Psoas muscle (tissue), 8 donors: Measurements from ENCODE around the gene SGCD. TPM values are rescaled to one million over a fixed set of nuclear protein-coding genes. Genes with fewer than 3 reads are reported as not detected.

Experiments
- ATAC-seq, 4 donors: fragments of 200-7000 bp; cut with Tn5 transposase; one replicate each; pipeline ENCODE4 v1.9.1; 2020; ENCODE audit warnings: moderate library complexity in 3 of 4, mild to moderate bottlenecking in 2 of 4
- DNase-seq, 2 donors: peaks; one replicate each; pipeline ENCODE4 v3.0.0-alpha.2; 2020
- H3K27ac ChIP-seq: fragments of 200-600 bp; one replicate; pipeline ENCODE4 v1.8.0; 2022
- H3K27me3 ChIP-seq, 3 donors: fragments of 200-600 bp in 1 of 3; one replicate each; pipeline versions ENCODE4 v1.6.1 to v1.8.0; 2013 to 2022; ENCODE audit warnings: low read length in 2 of 3, mild to moderate bottlenecking in 2 of 3, moderate library complexity in 1 of 3; ENCODE audit not compliant: insufficient read depth in 3 of 3
- H3K36me3 ChIP-seq, 2 donors: fragments of 200-600 bp in 1 of 2; one replicate each; pipeline versions ENCODE4 v1.6.1 to v1.8.0; 2013 to 2022; ENCODE audit warnings: low read depth in 1 of 2, mild to moderate bottlenecking in 1 of 2, moderate library complexity in 1 of 2; ENCODE audit not compliant: insufficient read depth in 1 of 2
- H3K4me1 ChIP-seq: fragments of 200-600 bp; one replicate; pipeline ENCODE4 v1.8.0; 2022
- H3K4me3 ChIP-seq: fragments of 200-600 bp; one replicate; pipeline ENCODE4 v1.8.0; 2022; ENCODE audit warnings: mild to moderate bottlenecking
- H3K9me3 ChIP-seq: fragments of 200-600 bp; one replicate; pipeline ENCODE4 v1.8.0; 2022
- WGBS, 3 donors: extraction: QIAGEN DNeasy Blood & Tissue Kit; methylation state at CpG; one replicate each; pipeline versions ENCODE4 v1.1.6 to v1.1.7; 2013; 5-methylcytosine and 5-hydroxymethylcytosine counted together
- intact Hi-C, 2 donors: fragments of 100-400 bp; cut with DNase I; formaldehyde crosslinking; loops; one replicate each; pipeline versions ENCODE4 v1.11.0 to v1.14.2; 2022
- polyA plus RNA-seq, 3 donors: library from polyadenylated mRNA; stranded (reverse); fragments of 200-250 nt; gene quantifications; one replicate each; pipeline ENCODE4 v1.2.3, GENCODE V29; 2013
- total RNA-seq, 4 donors: library from RNA; stranded (reverse); fragmentation: NEBNext Ultra II Directional in 2 of 4; extraction: Animal tissue kit (Norgen Biotek cat#: 25700) in 2 of 4; gene quantifications; one replicate each; pipeline versions ENCODE4 v1.2.1 to v1.2.4, GENCODE V29; 2021 to 2023
- TF ChIP-seq, protein P1 (sequence below): fragments of 200-600 bp; IDR thresholded peaks from one replicate; pipeline ENCODE4 v1.8.0; 2022; ENCODE audit warnings: antibody characterized with exemption
- donor health status: healthy with polysubstance abuse.
- donor health status: DM: no; HTN: no; CAD: no; lungs with moderate emphysema.
- donor health status: Bipolar disorder and iron deficiency.
- donor health status: healthy.
- donor health status: DM: yes; HTN: yes; CAD: no.
- donor health status: DM: no; HTN: no; CAD: no.
- donor health status: DM: no; HTN: no; CAD: no.
- donor health status: DM: yes; HTN: yes; CAD: no.

The SGCD gene
- total and polyA plus RNA-seq, 7 donors: 13.2 to 51.5 (median 33.2) TPM

DNA sequence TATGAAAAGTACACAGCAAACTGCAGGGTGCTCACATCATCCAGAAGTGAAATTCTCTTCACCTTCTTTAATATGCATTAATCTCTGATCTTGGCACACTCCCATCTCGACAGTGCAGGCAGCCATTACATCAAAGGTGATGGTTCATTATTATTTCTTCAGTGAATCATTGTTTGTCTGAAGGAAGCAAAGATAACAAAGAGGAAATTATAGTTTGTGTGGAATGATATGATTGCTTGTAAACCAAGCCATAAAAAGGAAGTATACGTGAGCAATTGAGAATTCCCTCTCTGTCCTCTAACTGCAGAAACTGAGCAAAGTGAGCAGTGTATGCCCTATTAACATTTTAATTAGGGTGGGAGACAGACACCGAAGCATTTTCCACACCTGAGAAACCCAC is 351.5 kb downstream of the SGCD start:
- H3K9me3 ChIP-seq: no peaks in the 10 kb centered on the region
- H3K27me3 ChIP-seq: no peaks in the 10 kb centered on the region
- H3K27ac ChIP-seq: no peak overlapping the region
- no peaks in the 10 kb centered on the region for H3K36me3 ChIP-seq
- intact Hi-C loops: no loop called here
- no peak overlapping the region for H3K4me3 ChIP-seq
- WGBS, 3 donors: 74 to 84% (median 80%) methylated on average over 3 of the region's 3 CpGs
- peaks cover 28% of the 10 kb centered on the region for H3K4me1 ChIP-seq
- no peak for DNase-seq
- no peak for ATAC-seq
- TF ChIP-seq, protein P1, sequence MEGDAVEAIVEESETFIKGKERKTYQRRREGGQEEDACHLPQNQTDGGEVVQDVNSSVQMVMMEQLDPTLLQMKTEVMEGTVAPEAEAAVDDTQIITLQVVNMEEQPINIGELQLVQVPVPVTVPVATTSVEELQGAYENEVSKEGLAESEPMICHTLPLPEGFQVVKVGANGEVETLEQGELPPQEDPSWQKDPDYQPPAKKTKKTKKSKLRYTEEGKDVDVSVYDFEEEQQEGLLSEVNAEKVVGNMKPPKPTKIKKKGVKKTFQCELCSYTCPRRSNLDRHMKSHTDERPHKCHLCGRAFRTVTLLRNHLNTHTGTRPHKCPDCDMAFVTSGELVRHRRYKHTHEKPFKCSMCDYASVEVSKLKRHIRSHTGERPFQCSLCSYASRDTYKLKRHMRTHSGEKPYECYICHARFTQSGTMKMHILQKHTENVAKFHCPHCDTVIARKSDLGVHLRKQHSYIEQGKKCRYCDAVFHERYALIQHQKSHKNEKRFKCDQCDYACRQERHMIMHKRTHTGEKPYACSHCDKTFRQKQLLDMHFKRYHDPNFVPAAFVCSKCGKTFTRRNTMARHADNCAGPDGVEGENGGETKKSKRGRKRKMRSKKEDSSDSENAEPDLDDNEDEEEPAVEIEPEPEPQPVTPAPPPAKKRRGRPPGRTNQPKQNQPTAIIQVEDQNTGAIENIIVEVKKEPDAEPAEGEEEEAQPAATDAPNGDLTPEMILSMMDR: no peak

DNA sequence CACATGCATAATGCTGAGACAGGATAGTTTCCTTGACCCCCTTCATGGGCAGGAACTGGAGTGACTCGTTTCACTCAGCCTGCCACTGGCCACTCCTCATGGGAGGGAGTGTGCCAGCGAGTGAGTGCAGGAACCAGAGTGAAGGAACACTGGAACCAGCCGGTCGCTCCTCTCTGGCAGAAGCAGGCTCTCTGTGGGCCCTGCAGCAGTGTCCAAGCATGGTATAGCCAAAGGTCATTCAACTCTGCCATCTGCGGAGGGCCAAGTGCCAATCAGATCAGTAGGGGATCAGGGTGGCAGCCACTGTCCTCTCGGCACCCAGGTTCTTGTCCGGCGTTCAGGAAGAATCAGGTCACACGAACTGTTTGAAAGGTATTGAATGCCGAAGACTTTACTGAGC is 353.9 kb downstream of the SGCD start:
- intact Hi-C loops: loop anchor here in 1 of 2 donors (10.0 kb wide), 1 partner anchor 254 kb away; no protein-coding TSS in a partner anchor
- ATAC-seq (peak; percentile 24 to 68 (median 50)), DNase-seq (peak; percentile 8 to 52)
- H3K9me3 ChIP-seq: no peaks in the 10 kb centered on the region
- no peaks in the 10 kb centered on the region for H3K27me3 ChIP-seq
- TF ChIP-seq, protein P1: no peak
- no peak overlapping the region for H3K27ac ChIP-seq
- H3K36me3 ChIP-seq: no peaks in the 10 kb centered on the region
- peaks cover 37% of the 10 kb centered on the region for H3K4me1 ChIP-seq
- H3K4me3 ChIP-seq: no peak overlapping the region
- WGBS, 3 donors: 28 to 55% (median 29%) methylated on average over 10 of the region's 10 CpGs

DNA sequence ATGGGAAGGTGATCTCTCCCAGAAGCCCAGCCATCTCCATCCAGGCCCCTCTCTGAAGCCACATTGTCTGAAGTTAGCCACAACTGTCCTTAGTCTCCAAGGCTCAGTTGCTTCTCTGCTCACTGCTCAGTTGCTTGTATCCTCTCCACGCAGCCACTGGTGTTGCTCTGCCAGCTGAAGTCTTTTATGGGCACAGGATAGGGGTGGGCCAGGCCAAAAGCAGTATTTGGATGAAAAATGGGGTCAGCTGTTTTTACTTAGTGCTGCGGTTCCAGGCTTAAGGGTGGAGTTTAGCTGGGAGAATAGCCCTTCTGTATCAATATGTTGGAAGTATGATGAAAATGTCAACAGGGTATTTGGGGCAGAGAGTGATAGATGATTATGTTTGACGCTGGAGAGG is 354.3 kb downstream of the SGCD start:
- TF ChIP-seq, protein P1: no peak
- peaks cover 40% of the 10 kb centered on the region for H3K4me1 ChIP-seq
- H3K36me3 ChIP-seq: no peaks in the 10 kb centered on the region
- intact Hi-C loops: loop anchor here in 1 of 2 donors (10.0 kb wide), 1 partner anchor 254 kb away; no protein-coding TSS in a partner anchor
- peak in 2 of 4 donors; percentile 11 to 21 for ATAC-seq
- H3K9me3 ChIP-seq: no peaks in the 10 kb centered on the region
- no peaks in the 10 kb centered on the region for H3K27me3 ChIP-seq
- H3K4me3 ChIP-seq: no peak overlapping the region
- DNase-seq: no peak
- H3K27ac ChIP-seq: no peak overlapping the region
- WGBS, 3 donors: 34 to 70% (median 36%) methylated on average over 3 of the region's 3 CpGs

DNA sequence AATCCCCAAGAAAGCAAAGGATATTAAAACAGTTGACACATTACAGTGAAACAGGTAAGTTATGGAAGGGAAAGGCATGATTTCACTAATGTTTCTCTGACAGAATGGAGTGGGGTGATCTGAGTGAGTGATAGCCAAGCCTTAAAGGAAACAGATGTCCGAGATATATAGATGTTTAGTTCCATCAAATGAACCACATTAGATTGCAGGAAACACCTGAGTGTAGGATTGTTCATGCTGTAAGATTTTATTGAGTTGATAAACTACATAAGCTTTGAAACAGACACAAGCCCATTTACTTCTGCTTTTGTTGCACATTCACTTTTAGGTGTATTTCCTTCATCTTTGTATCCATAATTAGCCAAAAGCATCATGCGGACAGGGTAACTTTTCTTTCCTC is 356.0 kb downstream of the SGCD start:
- no peaks in the 10 kb centered on the region for H3K36me3 ChIP-seq
- no peak for DNase-seq
- no peak for ATAC-seq
- no peaks in the 10 kb centered on the region for H3K27me3 ChIP-seq
- 78 to 84% (median 81%) methylated on average over 2 of the region's 2 CpGs for WGBS, 3 donors
- no peak overlapping the region for H3K27ac ChIP-seq
- intact Hi-C loops: loop anchor here in 1 of 2 donors (10.0 kb wide), 1 partner anchor 252 kb away; no protein-coding TSS in a partner anchor
- no peak overlapping the region for H3K4me3 ChIP-seq
- TF ChIP-seq, protein P1: no peak
- H3K4me1 ChIP-seq: peaks cover 45% of the 10 kb centered on the region
- H3K9me3 ChIP-seq: no peaks in the 10 kb centered on the region

DNA sequence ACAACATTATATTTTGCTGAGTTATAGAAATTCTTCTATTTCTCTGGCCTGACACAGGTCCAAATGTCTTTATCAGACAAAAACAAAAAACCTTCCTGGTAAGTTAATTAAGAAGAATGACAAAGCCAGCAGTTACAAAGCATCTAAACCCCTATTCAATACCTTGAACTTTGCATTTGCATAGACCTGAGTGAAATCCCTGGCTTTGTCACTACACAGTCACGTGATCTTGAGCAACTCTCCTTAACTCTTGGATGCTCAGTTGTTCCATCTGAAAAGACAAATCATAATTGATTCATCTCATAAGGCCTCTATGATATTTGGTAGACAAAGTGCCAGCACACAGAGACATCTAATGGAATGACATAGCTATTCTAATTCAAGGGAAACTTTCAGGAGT is 356.5 kb downstream of the SGCD start:
- Histone ChIP-seq H3K9me3 (no peaks in the 10 kb centered on the region), H3K4me1 (peaks cover 40% of the 10 kb centered on the region), H3K27ac (no peak overlapping the region), H3K27me3 (no peaks in the 10 kb centered on the region), H3K36me3 (no peaks in the 10 kb centered on the region), H3K4me3 (no peak overlapping the region)
- ATAC-seq: no peak
- intact Hi-C loops: loop anchor here in 1 of 2 donors (10.0 kb wide), 1 partner anchor 251 kb away; no protein-coding TSS in a partner anchor
- TF ChIP-seq, protein P1: no peak
- WGBS, 3 donors: 56 to 68% (median 63%) methylated on average over 1 of the region's 1 CpG
- no peak for DNase-seq
